NB4 (cell line): ENCODE measurements around the gene MYH9.
A peak's percentile ranks its signal among the peaks of the same experiment; 100 is the strongest.

ENCODE experiments used
- DNase-seq: peaks from one replicate; pipeline ENCODE4 v3.0.0; 2010; ENCODE audit warnings: low read depth
- H3K4me3 ChIP-seq: one replicate; pipeline ENCODE4 v1.5.1; 2011; ENCODE audit warnings: mild to moderate bottlenecking, low read depth, low read length, moderate library complexity
- MAX ChIP-seq: IDR thresholded peaks from 2 replicates; pipeline ENCODE4 v1.6.1; 2011; ENCODE audit warnings: low read depth, low read length
- MYC ChIP-seq: IDR thresholded peaks from 2 replicates; pipeline ENCODE4 v1.6.1; 2011; ENCODE audit warnings: low read depth, low read length
- POLR2A ChIP-seq: IDR thresholded peaks from 2 replicates; pipeline ENCODE4 v1.6.1; 2011; ENCODE audit warnings: mild to moderate bottlenecking; ENCODE audit not compliant: insufficient read length; ENCODE audit errors: extremely low read depth
- TF ChIP-seq, protein P1 (sequence below): IDR thresholded peaks from one replicate; pipeline ENCODE4 v1.5.1; 2012; ENCODE audit warnings: low read depth, low read length

Gene MYH9

DNA sequence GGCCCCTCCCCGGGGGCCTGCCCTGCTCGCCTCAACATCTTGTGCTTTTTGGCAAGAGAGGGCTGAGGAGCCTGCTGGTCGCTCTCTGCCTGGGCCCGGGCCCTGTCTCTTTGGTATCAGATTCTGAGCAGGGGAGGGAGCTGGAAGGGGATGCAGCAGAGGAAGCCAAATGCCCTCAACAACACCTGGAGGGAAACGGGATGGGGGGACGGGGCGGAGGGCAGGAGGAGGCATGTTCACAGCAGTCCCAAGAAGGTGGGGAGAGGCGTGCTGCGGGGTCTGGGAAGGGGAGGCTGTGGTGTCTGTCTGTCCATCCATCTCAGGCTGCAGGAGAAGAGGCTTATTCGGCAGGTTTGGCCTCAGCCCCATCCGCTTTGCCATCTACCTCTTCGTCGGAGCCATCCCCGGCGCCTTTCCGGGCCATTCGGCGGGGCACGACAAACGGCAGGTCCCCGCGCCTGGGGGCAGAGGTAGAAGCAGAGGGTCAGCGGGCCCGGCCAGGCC lies 105.4 kb downstream of the MYH9 start:
- DNase-seq, result no peak
- no peak overlapping the region for H3K4me3 ChIP-seq
- TF ChIP-seq POLR2A (no peak), MAX (no peak), MYC (no peak)
- TF ChIP-seq, protein P1, sequence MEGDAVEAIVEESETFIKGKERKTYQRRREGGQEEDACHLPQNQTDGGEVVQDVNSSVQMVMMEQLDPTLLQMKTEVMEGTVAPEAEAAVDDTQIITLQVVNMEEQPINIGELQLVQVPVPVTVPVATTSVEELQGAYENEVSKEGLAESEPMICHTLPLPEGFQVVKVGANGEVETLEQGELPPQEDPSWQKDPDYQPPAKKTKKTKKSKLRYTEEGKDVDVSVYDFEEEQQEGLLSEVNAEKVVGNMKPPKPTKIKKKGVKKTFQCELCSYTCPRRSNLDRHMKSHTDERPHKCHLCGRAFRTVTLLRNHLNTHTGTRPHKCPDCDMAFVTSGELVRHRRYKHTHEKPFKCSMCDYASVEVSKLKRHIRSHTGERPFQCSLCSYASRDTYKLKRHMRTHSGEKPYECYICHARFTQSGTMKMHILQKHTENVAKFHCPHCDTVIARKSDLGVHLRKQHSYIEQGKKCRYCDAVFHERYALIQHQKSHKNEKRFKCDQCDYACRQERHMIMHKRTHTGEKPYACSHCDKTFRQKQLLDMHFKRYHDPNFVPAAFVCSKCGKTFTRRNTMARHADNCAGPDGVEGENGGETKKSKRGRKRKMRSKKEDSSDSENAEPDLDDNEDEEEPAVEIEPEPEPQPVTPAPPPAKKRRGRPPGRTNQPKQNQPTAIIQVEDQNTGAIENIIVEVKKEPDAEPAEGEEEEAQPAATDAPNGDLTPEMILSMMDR, result no peak

DNA sequence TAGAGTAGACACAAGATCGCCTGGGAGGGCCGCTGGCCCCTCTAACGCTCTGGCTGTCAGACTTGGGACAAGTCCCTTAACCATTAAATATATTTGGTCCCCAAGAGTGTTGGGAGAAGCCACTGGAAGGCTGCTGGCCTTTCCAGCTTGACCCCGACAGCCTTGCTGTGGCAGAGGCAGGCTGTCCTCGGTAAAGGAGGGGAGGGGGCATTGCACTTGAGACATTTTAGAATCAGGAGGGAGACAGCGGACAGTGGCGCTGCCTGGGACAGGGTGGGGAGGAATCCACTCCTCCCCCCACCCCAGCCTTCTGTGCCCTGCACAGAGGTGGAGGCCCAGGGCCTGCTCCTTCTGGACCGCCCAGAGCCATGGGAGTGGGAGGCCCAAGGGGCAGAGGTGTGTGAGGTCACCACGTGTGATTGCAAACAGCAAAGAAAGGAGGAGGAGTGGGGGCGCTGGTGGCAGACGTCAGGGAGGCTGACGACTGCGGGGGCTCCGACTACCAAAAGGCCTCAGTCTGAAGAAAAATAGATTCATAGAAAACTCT lies 105.9 kb downstream of the MYH9 start:
- no peak overlapping the region for H3K4me3 ChIP-seq
- no peak for DNase-seq
- TF ChIP-seq MAX (no peak), MYC (no peak), POLR2A (no peak)
- TF ChIP-seq, protein P1, result no peak

DNA sequence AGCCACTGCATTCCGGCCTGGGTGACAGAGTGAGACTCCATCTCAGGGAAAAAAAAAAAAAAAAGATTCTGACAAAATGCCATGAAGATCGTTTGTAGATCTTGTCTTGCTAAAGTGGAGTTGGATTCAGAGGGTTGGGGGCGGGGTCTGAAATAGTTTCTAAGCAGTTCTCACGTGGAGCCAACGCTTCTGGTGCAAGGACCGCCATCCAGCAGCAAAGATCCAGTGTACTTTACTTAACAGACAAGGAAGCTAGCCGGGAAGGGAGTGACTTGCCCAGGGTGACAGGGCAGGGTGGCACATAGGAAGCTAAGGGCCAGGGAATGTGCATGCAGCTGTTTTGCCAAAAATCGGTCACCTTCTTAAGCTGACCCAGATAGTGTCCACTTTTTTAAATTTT lies 107.4 kb downstream of the MYH9 start:
- H3K4me3 ChIP-seq, result no peak overlapping the region
- TF ChIP-seq MAX (no peak), MYC (no peak), POLR2A (no peak)
- TF ChIP-seq, protein P1, result no peak
- no peak for DNase-seq

DNA sequence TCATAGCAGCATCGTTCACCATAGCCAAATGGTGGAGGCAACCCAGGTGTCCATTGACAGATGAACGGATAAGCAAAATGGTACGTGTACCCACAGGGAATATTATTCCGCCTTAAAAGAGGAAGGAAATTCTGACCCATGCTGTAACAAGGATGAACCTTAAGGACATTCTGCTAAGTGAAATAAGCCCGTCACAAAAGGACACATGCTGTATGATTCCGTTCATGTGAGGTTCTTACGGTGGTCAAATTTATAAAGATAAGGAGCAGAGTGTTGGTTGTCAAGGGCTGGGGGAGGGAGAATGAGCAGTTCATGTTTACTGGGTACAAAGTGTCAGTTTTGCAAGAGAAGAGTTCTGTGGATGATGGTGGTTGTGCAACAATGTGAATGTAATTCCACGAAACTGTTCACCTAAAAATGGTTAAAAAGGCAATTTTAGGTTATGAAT lies 108.5 kb downstream of the MYH9 start:
- DNase-seq, result peak; percentile 66
- TF ChIP-seq MAX, result peak; percentile 41; the same call in 1 of the 2 replicates
- TF ChIP-seq, protein P1, result no peak
- peak; percentile 28; the same call in 1 of the 2 replicates for TF ChIP-seq MYC
- TF ChIP-seq POLR2A, result no peak
- no peak overlapping the region for H3K4me3 ChIP-seq

DNA sequence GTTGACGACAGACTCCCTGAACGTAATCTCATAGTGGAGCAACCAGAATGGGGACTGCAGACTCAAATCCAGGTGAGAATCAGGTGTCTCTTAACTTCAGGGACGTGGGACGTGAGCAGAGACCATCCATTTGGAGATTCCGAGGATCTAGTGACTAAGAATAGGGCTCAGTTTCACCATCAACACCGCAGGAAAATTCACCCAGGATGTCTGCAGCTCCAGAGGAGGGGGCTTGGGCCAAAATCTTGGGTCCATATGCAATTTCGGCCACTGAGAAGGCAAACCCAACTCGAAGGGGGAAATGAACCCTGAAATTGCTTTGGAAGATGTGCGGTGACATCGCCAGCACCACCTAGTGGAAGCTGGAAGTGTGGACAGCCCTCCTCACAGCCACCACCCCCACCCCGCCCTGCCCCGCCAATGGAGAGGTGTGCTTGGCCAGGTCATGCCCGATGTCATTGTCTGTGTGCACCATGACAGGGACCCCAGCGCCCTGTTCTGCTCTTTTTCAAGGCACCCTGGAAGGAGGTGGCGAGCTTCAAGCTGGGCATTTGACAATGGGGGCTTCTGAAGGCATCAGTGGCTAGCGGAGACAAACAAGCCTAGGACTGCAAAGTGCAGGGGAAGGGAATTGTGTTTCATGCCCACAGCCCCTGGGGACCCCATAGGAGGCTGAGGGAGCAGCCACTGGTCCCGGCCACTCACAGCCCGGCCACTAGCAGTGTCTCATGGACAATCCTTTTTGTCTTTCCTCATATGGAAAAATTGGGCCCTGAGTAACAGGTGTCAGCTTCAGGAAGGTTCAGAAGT lies 110.1 kb downstream of the MYH9 start:
- no peak overlapping the region for H3K4me3 ChIP-seq
- peak; percentile 74 for DNase-seq
- TF ChIP-seq, protein P1, result peak; percentile 74
- no peak for TF ChIP-seq MAX
